ENCODE measurements around the gene SMC3.
"Not testable (repeated sequence)": the region's sequence is repeated elsewhere in the genome, so short reads cannot be mapped to it uniquely, and the experiment has no call there.

The SMC3 gene

GRCh38 chr10:110612629-110613028 is 45.1 kb downstream of the SMC3 start:
- H2AFZ ChIP-seq (ENCODE audit: low read depth, low read length) = no peak overlapping the region
- H3K4me3 ChIP-seq (ENCODE audit: low read length) = no peak overlapping the region
- H3K27me3 ChIP-seq (ENCODE audit: insufficient read depth, low read length) = no peaks in the 10 kb centered on the region
- H3K9me3 ChIP-seq (ENCODE audit: low read length) = no peaks in the 10 kb centered on the region
- H3K36me3 ChIP-seq (ENCODE audit: insufficient read depth, low read length) = no peaks in the 10 kb centered on the region
- peaks cover 6% of the 10 kb centered on the region for H3K4me1 ChIP-seq (ENCODE audit: insufficient read depth, low read length)

GRCh38 chr10:110613341-110613995 is 46.0 kb downstream of the SMC3 start:
- Histone ChIP-seq H3K36me3 (ENCODE audit: insufficient read depth, low read length) (no peaks in the 10 kb centered on the region), H3K4me3 (ENCODE audit: low read length) (no peak overlapping the region), H2AFZ (ENCODE audit: low read depth, low read length) (no peak overlapping the region), H3K27me3 (ENCODE audit: insufficient read depth, low read length) (no peaks in the 10 kb centered on the region), H3K4me1 (ENCODE audit: insufficient read depth, low read length) (peaks cover 6% of the 10 kb centered on the region), H3K9me3 (ENCODE audit: low read length) (no peaks in the 10 kb centered on the region)

GRCh38 chr10:110613996-110614495 is 46.6 kb downstream of the SMC3 start:
- no peaks in the 10 kb centered on the region for H3K36me3 ChIP-seq (ENCODE audit: insufficient read depth, low read length)
- no peaks in the 10 kb centered on the region for H3K27me3 ChIP-seq (ENCODE audit: insufficient read depth, low read length)
- no peak overlapping the region for H2AFZ ChIP-seq (ENCODE audit: low read depth, low read length)
- no peaks in the 10 kb centered on the region for H3K9me3 ChIP-seq (ENCODE audit: low read length)
- H3K4me1 ChIP-seq (ENCODE audit: insufficient read depth, low read length) = peaks cover 6% of the 10 kb centered on the region
- H3K4me3 ChIP-seq (ENCODE audit: low read length) = no peak overlapping the region

GRCh38 chr10:110615057-110615747 is 47.7 kb downstream of the SMC3 start:
- Histone ChIP-seq H3K36me3 (ENCODE audit: insufficient read depth, low read length) (no peaks in the 10 kb centered on the region), H3K27me3 (ENCODE audit: insufficient read depth, low read length) (no peaks in the 10 kb centered on the region), H3K4me1 (ENCODE audit: insufficient read depth, low read length) (peaks cover 6% of the 10 kb centered on the region), H3K9me3 (ENCODE audit: low read length) (no peaks in the 10 kb centered on the region), H3K4me3 (ENCODE audit: low read length) (no peak overlapping the region), H2AFZ (ENCODE audit: low read depth, low read length) (no peak overlapping the region)

- no peaks in the 10 kb centered on the region for H3K36me3 ChIP-seq (ENCODE audit: insufficient read depth, low read length)
- no peak overlapping the region for H2AFZ ChIP-seq (ENCODE audit: low read depth, low read length)
- no peaks in the 10 kb centered on the region for H3K9me3 ChIP-seq (ENCODE audit: low read length)
- H3K4me1 ChIP-seq (ENCODE audit: insufficient read depth, low read length) = peaks cover 2% of the 10 kb centered on the region
- H3K4me3 ChIP-seq (ENCODE audit: low read length) = no peak overlapping the region
- no peaks in the 10 kb centered on the region for H3K27me3 ChIP-seq (ENCODE audit: insufficient read depth, low read length)
These were observed 49.1 kb downstream of the SMC3 start for GRCh38 chr10:110616493-110617033.

GRCh38 chr10:110617425-110618229 is 50.1 kb downstream of the SMC3 start:
- H2AFZ ChIP-seq (ENCODE audit: low read depth, low read length) = no peak overlapping the region
- no peaks in the 10 kb centered on the region for H3K36me3 ChIP-seq (ENCODE audit: insufficient read depth, low read length)
- H3K9me3 ChIP-seq (ENCODE audit: low read length) = no peaks in the 10 kb centered on the region
- no peak overlapping the region for H3K4me3 ChIP-seq (ENCODE audit: low read length)
- no peaks in the 10 kb centered on the region for H3K4me1 ChIP-seq (ENCODE audit: insufficient read depth, low read length)
- H3K27me3 ChIP-seq (ENCODE audit: insufficient read depth, low read length) = no peaks in the 10 kb centered on the region

- no peak overlapping the region for H2AFZ ChIP-seq (ENCODE audit: low read depth, low read length)
- no peaks in the 10 kb centered on the region for H3K27me3 ChIP-seq (ENCODE audit: insufficient read depth, low read length)
- H3K4me3 ChIP-seq (ENCODE audit: low read length) = no peak overlapping the region
- H3K36me3 ChIP-seq (ENCODE audit: insufficient read depth, low read length) = no peaks in the 10 kb centered on the region
- H3K4me1 ChIP-seq (ENCODE audit: insufficient read depth, low read length) = no peaks in the 10 kb centered on the region
- H3K9me3 ChIP-seq (ENCODE audit: low read length) = no peaks in the 10 kb centered on the region
These were observed 50.7 kb downstream of the SMC3 start for GRCh38 chr10:110618230-110618610.

- no peak overlapping the region for H2AFZ ChIP-seq (ENCODE audit: low read depth, low read length)
- H3K36me3 ChIP-seq (ENCODE audit: insufficient read depth, low read length) = no peaks in the 10 kb centered on the region
- H3K27me3 ChIP-seq (ENCODE audit: insufficient read depth, low read length) = peaks cover 3% of the 10 kb centered on the region
- H3K9me3 ChIP-seq (ENCODE audit: low read length) = no peaks in the 10 kb centered on the region
- H3K4me1 ChIP-seq (ENCODE audit: insufficient read depth, low read length) = no peaks in the 10 kb centered on the region
- no peak overlapping the region for H3K4me3 ChIP-seq (ENCODE audit: low read length)
These were observed 52.3 kb downstream of the SMC3 start for GRCh38 chr10:110619514-110620397.

- no peak overlapping the region for H2AFZ ChIP-seq (ENCODE audit: low read depth, low read length)
- H3K4me1 ChIP-seq (ENCODE audit: insufficient read depth, low read length) = no peaks in the 10 kb centered on the region
- H3K27me3 ChIP-seq (ENCODE audit: insufficient read depth, low read length) = peaks cover 4% of the 10 kb centered on the region
- H3K36me3 ChIP-seq (ENCODE audit: insufficient read depth, low read length) = no peaks in the 10 kb centered on the region
- H3K9me3 ChIP-seq (ENCODE audit: low read length) = no peaks in the 10 kb centered on the region
- H3K4me3 ChIP-seq (ENCODE audit: low read length) = no peak overlapping the region
These were observed 52.9 kb downstream of the SMC3 start for GRCh38 chr10:110620398-110620719.

- not testable (repeated sequence) for H3K36me3 ChIP-seq (ENCODE audit: insufficient read depth, low read length); H3K4me3 ChIP-seq (ENCODE audit: low read length); H3K4me1 ChIP-seq (ENCODE audit: insufficient read depth, low read length); H3K9me3 ChIP-seq (ENCODE audit: low read length); H2AFZ ChIP-seq (ENCODE audit: low read depth, low read length)
- H3K27me3 ChIP-seq (ENCODE audit: insufficient read depth, low read length) = peaks cover 16% of the 10 kb centered on the region
These were observed 55.8 kb downstream of the SMC3 start for GRCh38 chr10:110623316-110623715.

GRCh38 chr10:110625356-110625894 is 57.9 kb downstream of the SMC3 start:
- peaks cover 24% of the 10 kb centered on the region for H3K27me3 ChIP-seq (ENCODE audit: insufficient read depth, low read length)
- H3K9me3 ChIP-seq (ENCODE audit: low read length) = peaks cover 3% of the 10 kb centered on the region
- H2AFZ ChIP-seq (ENCODE audit: low read depth, low read length) = no peak overlapping the region
- no peaks in the 10 kb centered on the region for H3K4me1 ChIP-seq (ENCODE audit: insufficient read depth, low read length)
- H3K36me3 ChIP-seq (ENCODE audit: insufficient read depth, low read length) = no peaks in the 10 kb centered on the region
- H3K4me3 ChIP-seq (ENCODE audit: low read length) = no peak overlapping the region

Measured in neuron (in vitro differentiated cells).